Adrenal gland (tissue), 5 donors: ENCODE data around the gene MFAP1.

Source experiments
- POLR2A ChIP-seq, 2 donors: fragments of 450-650 bp; IDR thresholded peaks; one replicate each; pipeline ENCODE4 v1.6.1; 2017; ENCODE audit warnings: antibody characterized with exemption in 2 of 2, mild to moderate bottlenecking in 2 of 2, moderate library complexity in 1 of 2
- TF ChIP-seq, protein P1 (sequence below), 6 experiments: fragments of 450-650 bp in 4 of 6; fragments of 200-600 bp in 2 of 6; sonication (generic) in 1 of 6; IDR thresholded peaks; 1 replicate in 5 of 6; 2 replicates in 1 of 6; pipeline versions ENCODE4 v1.5.1 to v1.8.0; 2016 to 2021; ENCODE audit warnings: antibody characterized with exemption in 6 of 6, mild to moderate bottlenecking in 2 of 6, moderate library complexity in 1 of 6
- donor health status: DM: no; HTN: no; CAD: no.

DNA sequence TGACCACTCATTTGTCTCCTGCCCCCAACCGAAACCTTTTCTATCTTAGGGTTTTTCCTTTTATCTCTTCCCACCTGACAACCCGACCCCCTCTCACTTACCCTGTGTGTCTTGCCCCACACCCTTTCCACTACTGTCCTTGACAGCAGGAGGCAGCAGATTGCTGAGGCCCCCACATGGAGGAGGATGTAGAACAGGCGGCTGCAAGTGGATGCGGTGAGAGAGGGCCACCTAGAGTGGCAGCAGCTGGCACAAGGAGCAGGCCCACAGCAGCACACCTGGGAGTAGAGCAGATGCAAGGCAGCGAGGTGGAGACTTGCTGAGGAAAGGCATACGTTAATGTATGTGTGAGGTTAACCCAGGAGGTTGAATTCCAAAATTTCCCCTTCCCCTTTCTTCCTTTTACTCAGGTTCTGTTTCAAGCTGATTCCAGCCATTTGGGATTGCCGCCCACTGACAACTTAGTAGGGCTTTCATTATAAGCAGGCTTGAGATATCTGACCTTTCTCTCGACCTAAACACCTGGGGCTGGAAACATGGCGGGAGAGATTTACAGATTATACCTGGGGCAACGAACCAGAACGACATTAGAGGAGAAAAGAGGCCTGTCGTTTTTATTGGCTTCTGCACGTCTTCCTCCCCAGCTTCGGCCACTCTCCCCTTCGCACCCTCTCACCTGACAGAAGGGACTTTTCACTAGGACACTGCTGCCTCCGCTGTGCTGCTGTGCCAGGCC, 25.1 kb downstream of the MFAP1 start:
- TF ChIP-seq POLR2A (IDR thresholded peaks at IDR 0.05) = no peak
- TF ChIP-seq, protein P1, sequence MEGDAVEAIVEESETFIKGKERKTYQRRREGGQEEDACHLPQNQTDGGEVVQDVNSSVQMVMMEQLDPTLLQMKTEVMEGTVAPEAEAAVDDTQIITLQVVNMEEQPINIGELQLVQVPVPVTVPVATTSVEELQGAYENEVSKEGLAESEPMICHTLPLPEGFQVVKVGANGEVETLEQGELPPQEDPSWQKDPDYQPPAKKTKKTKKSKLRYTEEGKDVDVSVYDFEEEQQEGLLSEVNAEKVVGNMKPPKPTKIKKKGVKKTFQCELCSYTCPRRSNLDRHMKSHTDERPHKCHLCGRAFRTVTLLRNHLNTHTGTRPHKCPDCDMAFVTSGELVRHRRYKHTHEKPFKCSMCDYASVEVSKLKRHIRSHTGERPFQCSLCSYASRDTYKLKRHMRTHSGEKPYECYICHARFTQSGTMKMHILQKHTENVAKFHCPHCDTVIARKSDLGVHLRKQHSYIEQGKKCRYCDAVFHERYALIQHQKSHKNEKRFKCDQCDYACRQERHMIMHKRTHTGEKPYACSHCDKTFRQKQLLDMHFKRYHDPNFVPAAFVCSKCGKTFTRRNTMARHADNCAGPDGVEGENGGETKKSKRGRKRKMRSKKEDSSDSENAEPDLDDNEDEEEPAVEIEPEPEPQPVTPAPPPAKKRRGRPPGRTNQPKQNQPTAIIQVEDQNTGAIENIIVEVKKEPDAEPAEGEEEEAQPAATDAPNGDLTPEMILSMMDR (IDR thresholded peaks at IDR 0.05) = no peak
